IMR-90 (cell line): ENCODE data around the gene FLT3.

Experiments
- BHLHE40 ChIP-seq: fragments of 150-350 bp; IDR thresholded peaks from 2 replicates; pipeline ENCODE4 v1.6.1; 2016; ENCODE audit warnings: mild to moderate bottlenecking, low read depth, low read length
- CTCF ChIP-seq: conservative IDR thresholded peaks from 2 replicates; pipeline ENCODE4 v1.5.1; 2012; ENCODE audit warnings: mild to moderate bottlenecking, low read depth, low read length, improper control_type of control experiment
- POLR2A ChIP-seq: IDR thresholded peaks from 2 replicates; pipeline ENCODE4 v1.6.1; 2012; ENCODE audit warnings: mild to moderate bottlenecking, low read depth, low read length
- RFX5 ChIP-seq: IDR thresholded peaks from 2 replicates; pipeline ENCODE4 v1.8.0; 2012; ENCODE audit warnings: low read depth, mild to moderate bottlenecking, low read length, moderate library complexity
- TF ChIP-seq, protein P1 (sequence below): fragments of 150-350 bp; IDR thresholded peaks from 2 replicates; pipeline ENCODE4 v1.6.1; 2017; ENCODE audit warnings: mild to moderate bottlenecking, antibody characterized with exemption, low read length, low read depth

DNA sequence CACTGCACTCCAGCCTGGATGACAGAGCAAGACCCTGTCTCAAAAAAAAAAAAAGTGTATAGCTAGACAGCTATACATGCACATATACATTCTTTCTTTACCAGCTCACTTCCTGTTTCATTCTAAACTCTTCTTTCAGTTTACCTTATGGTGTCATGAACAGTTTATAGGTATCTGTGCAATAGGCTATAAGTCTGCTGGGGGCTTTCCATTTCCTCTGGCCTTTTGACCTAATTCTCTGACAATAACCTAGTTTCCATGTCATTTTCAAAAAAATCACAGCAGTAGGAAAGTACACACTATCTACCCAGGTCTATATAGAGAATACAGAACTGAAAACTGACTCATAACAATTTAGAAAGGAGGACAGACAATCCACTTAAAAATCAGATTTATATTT is 87.5 kb downstream of the FLT3 start:
- TF ChIP-seq POLR2A (no peak), CTCF (no peak), BHLHE40 (no peak), RFX5 (no peak)
- TF ChIP-seq, protein P1, sequence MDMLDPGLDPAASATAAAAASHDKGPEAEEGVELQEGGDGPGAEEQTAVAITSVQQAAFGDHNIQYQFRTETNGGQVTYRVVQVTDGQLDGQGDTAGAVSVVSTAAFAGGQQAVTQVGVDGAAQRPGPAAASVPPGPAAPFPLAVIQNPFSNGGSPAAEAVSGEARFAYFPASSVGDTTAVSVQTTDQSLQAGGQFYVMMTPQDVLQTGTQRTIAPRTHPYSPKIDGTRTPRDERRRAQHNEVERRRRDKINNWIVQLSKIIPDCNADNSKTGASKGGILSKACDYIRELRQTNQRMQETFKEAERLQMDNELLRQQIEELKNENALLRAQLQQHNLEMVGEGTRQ = no peak
